ENCODE data around the gene NABP1. TPM values are rescaled to one million over a fixed set of nuclear protein-coding genes. Genes with fewer than 3 reads are reported as not detected.

NABP1 gene
- total RNA-seq, 1 experiment from 2014 or later = 38.7 TPM

DNA sequence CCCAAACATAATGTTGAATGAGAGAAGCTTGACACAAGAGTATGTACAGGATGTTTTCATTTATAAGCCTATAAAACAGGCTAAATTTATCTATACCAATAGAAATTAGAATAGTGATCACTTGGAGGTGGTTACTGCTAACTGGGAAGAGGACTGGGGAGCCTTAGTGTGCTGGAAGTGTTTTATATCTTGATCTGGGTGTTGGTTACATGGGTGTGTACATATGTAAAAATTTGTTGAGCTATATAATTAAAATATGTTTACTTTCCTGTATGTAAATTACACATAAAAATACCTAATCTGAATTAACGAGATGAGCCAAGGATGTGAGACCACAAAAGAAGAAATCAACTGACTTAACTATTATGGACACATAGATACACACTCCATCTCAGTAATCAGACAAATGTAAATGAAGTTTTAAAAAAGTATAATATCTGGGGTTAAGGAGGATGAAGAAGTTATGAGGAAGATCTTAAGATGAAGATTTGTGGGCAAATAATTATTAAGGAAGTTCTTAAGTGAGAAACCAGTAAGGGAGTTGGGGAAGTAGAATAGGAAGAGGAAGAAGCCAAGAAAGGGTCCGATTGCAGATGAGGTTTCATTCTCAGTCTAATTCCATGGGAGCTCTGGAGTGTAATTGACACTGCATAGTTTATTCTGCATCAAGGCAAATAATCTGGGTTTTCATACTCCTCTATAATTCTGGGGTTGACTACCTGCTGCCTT lies 32.3 kb upstream of the NABP1 start:
- in situ Hi-C loops (cut with HindIII; ENCODE audit: low pct_unique_long_range_greater_than_20kb, low sequenced_read_pairs) = no loop called here
- Histone ChIP-seq H3K36me3 (ENCODE audit: control insufficient read depth, insufficient read depth, low read length) (no peaks in the 10 kb centered on the region), H3K27ac (ENCODE audit: low read length) (no peak overlapping the region), H3K27me3 (ENCODE audit: control insufficient read depth, insufficient read depth, low read length) (no peaks in the 10 kb centered on the region), H3K4me1 (ENCODE audit: control insufficient read depth, insufficient read depth, low read length) (no peaks in the 10 kb centered on the region), H3K9me3 (ENCODE audit: control insufficient read depth, insufficient read depth, low read depth, low read length) (no peaks in the 10 kb centered on the region), H3K4me3 (ENCODE audit: low read depth in 2 of 2, low read length in 2 of 2) (no peak overlapping the region)
- DNase-seq (ENCODE audit: low read depth, low spot score) (no peak), ATAC-seq (no peak)
- TF ChIP-seq POLR2AphosphoS5 (IDR thresholded peaks at IDR 0.05; ENCODE audit: low read depth, low read length) (no peak), SIN3A (IDR thresholded peaks at IDR 0.05; ENCODE audit: borderline replicate concordance, insufficient read depth, low read depth, low read length) (no peak), TCF7L2 (IDR thresholded peaks at IDR 0.05; ENCODE audit: low read depth, low read length) (no peak)
- TF ChIP-seq, protein P1, sequence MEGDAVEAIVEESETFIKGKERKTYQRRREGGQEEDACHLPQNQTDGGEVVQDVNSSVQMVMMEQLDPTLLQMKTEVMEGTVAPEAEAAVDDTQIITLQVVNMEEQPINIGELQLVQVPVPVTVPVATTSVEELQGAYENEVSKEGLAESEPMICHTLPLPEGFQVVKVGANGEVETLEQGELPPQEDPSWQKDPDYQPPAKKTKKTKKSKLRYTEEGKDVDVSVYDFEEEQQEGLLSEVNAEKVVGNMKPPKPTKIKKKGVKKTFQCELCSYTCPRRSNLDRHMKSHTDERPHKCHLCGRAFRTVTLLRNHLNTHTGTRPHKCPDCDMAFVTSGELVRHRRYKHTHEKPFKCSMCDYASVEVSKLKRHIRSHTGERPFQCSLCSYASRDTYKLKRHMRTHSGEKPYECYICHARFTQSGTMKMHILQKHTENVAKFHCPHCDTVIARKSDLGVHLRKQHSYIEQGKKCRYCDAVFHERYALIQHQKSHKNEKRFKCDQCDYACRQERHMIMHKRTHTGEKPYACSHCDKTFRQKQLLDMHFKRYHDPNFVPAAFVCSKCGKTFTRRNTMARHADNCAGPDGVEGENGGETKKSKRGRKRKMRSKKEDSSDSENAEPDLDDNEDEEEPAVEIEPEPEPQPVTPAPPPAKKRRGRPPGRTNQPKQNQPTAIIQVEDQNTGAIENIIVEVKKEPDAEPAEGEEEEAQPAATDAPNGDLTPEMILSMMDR (IDR thresholded peaks at IDR 0.05) = no peak
- TF ChIP-seq, protein P2, sequence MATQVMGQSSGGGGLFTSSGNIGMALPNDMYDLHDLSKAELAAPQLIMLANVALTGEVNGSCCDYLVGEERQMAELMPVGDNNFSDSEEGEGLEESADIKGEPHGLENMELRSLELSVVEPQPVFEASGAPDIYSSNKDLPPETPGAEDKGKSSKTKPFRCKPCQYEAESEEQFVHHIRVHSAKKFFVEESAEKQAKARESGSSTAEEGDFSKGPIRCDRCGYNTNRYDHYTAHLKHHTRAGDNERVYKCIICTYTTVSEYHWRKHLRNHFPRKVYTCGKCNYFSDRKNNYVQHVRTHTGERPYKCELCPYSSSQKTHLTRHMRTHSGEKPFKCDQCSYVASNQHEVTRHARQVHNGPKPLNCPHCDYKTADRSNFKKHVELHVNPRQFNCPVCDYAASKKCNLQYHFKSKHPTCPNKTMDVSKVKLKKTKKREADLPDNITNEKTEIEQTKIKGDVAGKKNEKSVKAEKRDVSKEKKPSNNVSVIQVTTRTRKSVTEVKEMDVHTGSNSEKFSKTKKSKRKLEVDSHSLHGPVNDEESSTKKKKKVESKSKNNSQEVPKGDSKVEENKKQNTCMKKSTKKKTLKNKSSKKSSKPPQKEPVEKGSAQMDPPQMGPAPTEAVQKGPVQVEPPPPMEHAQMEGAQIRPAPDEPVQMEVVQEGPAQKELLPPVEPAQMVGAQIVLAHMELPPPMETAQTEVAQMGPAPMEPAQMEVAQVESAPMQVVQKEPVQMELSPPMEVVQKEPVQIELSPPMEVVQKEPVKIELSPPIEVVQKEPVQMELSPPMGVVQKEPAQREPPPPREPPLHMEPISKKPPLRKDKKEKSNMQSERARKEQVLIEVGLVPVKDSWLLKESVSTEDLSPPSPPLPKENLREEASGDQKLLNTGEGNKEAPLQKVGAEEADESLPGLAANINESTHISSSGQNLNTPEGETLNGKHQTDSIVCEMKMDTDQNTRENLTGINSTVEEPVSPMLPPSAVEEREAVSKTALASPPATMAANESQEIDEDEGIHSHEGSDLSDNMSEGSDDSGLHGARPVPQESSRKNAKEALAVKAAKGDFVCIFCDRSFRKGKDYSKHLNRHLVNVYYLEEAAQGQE (IDR thresholded peaks at IDR 0.05; ENCODE audit: insufficient read depth in 1 of 2, low read depth in 2 of 2, low read length in 1 of 2) = no peak
- ChIA-PET POLR2A (no interaction called here), CTCF (no interaction called here)
- intact Hi-C loops (cut with micrococcal nuclease; ENCODE audit: unreplicated experiment) = no loop called here
- no TSS peak for BruUV-seq (replicated peaks)

DNA sequence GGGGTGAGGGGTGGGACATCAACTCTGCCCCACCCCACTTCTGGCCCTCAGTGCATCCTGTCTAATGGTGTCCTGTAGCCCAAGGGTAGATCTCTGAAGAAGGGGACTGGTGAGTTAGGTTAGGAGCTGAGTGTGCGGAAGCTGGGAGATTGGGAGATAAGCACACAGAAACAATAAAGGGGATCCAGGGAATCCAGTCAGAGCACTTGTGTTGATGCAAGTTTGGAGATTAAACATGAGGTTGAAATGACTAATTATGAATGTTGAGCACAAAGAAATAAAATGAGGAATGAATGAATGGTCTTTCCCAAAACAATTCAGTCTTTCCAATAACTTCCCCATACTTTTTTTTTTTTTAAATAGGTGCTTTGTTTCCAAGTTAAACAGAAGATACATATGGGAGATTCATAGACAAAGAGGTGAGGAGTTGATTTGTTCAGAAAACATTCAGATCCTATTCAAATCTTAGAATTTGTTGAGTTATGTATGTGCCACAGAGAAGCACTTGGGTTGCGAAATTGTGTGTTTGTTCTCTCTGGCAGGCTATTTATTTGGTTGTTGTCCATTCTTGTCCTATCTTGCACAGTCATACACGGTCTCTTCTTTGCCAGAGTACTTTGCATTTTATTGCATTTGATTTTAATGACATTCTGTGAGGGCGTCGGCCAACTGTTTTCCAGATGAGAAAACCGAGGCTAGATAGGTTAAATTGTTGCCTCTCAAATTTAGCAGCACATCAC lies 31.6 kb upstream of the NABP1 start:
- H3K4me1 ChIP-seq (ENCODE audit: control insufficient read depth, insufficient read depth, low read length) = no peaks in the 10 kb centered on the region
- BruUV-seq (replicated peaks) = no TSS peak
- in situ Hi-C loops (cut with HindIII; ENCODE audit: low pct_unique_long_range_greater_than_20kb, low sequenced_read_pairs) (no loop called here), intact Hi-C loops (cut with micrococcal nuclease; ENCODE audit: unreplicated experiment) (no loop called here)
- H3K36me3 ChIP-seq (ENCODE audit: control insufficient read depth, insufficient read depth, low read length) = no peaks in the 10 kb centered on the region
- CTCF ChIA-PET = no interaction called here
- TF ChIP-seq, protein P1 (IDR thresholded peaks at IDR 0.05) = no peak
- TF ChIP-seq POLR2AphosphoS5 (IDR thresholded peaks at IDR 0.05; ENCODE audit: low read depth, low read length) (no peak), TCF7L2 (IDR thresholded peaks at IDR 0.05; ENCODE audit: low read depth, low read length) (no peak), SIN3A (IDR thresholded peaks at IDR 0.05; ENCODE audit: borderline replicate concordance, insufficient read depth, low read depth, low read length) (no peak)
- TF ChIP-seq, protein P2 (IDR thresholded peaks at IDR 0.05; ENCODE audit: insufficient read depth in 1 of 2, low read depth in 2 of 2, low read length in 1 of 2) = no peak
- ATAC-seq (peak; percentile 45; the same call in 1 of the 2 replicates), DNase-seq (ENCODE audit: low read depth, low spot score) (no peak)
- no peaks in the 10 kb centered on the region for H3K9me3 ChIP-seq (ENCODE audit: control insufficient read depth, insufficient read depth, low read depth, low read length)
- H3K27me3 ChIP-seq (ENCODE audit: control insufficient read depth, insufficient read depth, low read length) = no peaks in the 10 kb centered on the region
- POLR2A ChIA-PET = no interaction called here
- no peak overlapping the region for H3K27ac ChIP-seq (ENCODE audit: low read length)
- H3K4me3 ChIP-seq (ENCODE audit: low read depth in 2 of 2, low read length in 2 of 2) = no peak overlapping the region
